GM18909 (cell line): Measurements from ENCODE around the gene VPS13A.

Source experiments
- ATAC-seq: cut with Tn5 transposase; IDR thresholded peaks from one replicate; pipeline ENCODE4 v1.9.1; 2021; ENCODE audit warnings: mild to moderate bottlenecking; ENCODE audit not compliant: unreplicated experiment, poor library complexity

Gene VPS13A

GRCh38 chr9:77177143-77177893 is at the start of gene VPS13A:
Gene VPS13A (plus strand): TSS chr9:77177534. CDS start chr9:77177705, 171 bp downstream.
- peak; percentile 83 for ATAC-seq

- no peak for ATAC-seq
Observed at GRCh38 chr9:77128125-77128789, 49.1 kb upstream of the VPS13A start.

DNA sequence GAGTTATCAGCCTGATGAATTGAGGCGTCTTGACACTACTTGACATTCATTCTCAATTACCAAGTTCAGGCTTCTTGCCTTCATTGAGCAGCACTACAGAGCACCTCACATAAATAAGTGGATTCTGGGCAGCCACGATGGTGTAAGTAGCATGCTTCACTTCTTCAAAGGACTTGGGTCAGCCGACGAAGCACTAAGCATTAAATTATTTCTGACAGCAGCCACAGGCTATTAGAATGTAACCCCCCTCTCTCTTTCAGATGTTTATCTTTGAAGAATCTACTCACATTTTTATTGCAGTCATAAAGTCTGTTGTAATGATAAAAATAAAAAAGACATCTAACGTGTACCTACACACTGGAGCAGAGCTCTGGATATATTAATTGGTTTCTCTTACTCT is 45.9 kb upstream of the VPS13A start:
- no peak for ATAC-seq

DNA sequence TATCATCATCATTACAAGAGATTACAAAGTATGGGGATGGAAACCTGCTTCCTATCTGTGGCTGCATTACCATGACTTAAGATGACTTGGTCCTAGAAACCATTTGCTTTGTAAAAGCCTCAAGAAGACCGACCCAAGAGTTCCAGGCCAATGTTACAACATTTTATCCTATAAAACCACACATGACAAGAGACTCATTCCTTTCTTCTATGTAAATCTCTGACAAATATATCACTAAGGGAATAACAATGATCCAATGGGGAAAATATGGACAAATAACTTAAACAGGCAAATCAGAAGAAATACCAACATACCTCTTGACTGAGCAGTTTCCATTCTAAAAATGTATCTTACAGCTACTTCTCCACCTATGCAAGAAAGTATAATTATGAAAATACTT is 44.3 kb upstream of the VPS13A start:
- no peak for ATAC-seq

GRCh38 chr9:77142366-77142765 is 35.0 kb upstream of the VPS13A start:
- no peak for ATAC-seq

DNA sequence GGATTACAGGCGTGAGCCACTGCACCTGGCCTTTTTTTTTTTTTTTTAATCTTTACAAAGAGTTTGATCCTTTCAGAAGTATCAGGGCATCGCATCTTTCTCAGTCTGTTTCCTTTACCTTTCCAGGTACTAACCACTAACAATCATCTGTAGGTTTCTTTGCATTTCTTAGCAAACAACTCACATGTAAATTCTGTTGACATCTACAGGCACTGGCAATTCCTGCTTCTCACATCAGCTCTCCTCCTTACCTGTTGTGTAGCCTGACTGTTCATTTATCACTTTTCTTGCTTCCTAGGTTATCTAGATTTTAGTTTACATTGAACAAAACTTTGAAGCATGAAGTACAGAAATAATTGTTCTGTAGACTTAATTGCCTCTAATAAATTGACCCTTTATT is 27.5 kb upstream of the VPS13A start:
- no peak for ATAC-seq

GRCh38 chr9:77152289-77152688 is 25.0 kb upstream of the VPS13A start:
- no peak for ATAC-seq

DNA sequence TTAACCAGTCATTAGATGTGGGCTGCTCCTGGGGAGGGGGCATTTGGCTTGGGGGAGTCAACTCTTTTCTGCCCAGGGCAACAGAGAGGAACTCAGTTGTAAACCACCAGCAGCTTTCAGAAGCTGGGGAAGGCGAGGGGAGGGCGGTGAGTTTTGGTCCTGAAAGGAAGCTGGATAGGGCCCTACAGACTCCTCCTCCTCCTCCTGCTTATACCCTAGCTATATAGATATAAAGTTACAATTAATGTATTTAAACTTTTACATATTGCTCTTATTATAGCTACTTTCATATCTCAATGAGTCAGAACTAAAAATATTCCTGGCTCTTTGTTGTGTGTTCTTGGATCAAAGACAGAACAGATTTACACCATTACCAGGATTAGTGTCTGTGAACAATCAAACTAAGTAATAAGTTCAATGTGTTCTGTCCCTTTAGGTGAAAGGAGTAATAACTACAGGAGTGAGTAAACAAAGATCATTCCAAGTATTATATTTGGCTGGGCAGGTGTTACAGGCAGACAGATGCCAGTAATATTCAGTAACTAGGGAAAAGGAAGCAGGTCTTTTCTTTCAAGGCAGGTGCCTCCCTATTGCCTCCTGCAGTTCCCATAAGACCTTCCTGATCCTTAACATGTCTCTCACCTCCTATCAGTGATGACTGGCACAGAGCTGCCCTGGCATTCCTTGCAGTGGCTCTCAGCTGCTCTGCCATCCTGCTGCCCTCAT is 20.5 kb upstream of the VPS13A start:
- no peak for ATAC-seq

GRCh38 chr9:77158772-77159513 is 18.4 kb upstream of the VPS13A start:
- no peak for ATAC-seq

- no peak for ATAC-seq
Observed at GRCh38 chr9:77161191-77161590, 16.1 kb upstream of the VPS13A start.

DNA sequence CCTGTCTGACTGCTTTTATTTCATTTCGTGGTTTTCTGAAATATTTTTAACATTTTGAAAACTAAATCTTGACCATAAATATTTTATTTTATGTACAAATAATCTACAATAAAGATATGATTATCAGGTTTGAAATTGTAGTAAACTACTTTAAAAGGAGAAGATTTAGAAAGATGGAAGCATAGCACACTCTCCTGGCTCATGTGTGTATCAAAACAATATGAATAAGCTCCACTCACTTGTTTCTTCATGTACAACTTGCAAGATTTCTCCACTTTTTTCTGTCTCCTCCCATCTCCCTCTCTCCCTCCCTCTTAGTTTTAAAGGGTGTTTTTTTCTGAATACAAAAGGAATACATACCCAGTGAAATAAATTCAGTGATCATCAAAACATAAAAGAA is 15.4 kb upstream of the VPS13A start:
- no peak for ATAC-seq

DNA sequence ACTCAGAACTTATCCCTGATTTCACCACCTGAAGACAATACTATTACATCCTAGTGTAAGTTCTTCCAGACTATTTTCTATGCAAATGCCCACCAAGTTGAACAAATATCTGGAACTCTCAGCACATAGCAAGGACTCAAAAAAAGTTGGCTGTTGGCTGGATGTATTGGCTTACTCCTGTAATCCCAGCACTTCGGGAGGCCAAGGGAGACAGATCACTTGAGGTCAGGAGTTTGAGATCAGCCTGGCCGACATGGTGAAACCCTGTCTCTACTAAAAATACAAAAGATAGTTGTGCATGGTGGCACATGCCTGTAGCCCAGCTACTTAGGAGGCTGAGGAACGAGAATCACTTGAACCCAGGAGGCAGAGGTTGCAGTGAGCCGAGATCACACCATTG is 15.0 kb upstream of the VPS13A start:
- no peak for ATAC-seq

- ATAC-seq = no peak
Observed at GRCh38 chr9:77163884-77164283, 13.4 kb upstream of the VPS13A start.

- no peak for ATAC-seq
Observed at GRCh38 chr9:77166193-77166592, 11.1 kb upstream of the VPS13A start.

DNA sequence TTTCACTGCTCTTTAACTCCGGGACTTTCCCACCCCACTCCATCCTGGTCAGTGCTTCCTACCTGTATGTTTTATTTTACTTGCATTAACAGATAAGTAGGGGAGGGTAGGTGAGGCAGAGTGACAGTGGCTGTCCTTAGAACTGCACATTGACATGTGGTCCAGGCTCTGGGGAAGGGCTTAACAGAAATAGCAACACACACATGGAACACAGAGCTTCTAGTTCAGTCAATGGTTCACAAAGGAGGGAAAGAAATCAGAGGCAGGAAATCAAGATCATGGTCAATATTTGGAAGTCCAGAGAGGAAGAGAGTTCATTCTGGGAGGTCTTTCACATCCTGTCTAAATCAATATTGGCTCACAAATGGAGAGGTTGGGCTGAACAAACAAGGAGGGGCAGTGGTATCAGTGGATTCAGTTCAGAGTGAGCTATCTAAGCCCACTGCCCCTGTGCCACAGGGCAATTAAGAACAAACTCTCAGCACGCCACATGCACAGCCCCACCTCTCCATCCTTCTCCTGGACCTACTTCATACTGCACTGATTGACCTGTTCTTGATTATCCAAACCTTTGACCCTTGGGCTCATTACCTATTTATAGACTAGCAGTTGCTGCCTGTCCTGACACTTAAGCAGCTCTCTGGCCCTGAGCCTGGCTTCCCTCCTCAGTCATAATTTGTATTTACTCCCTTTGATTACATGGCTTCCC is 6.2 kb upstream of the VPS13A start:
- no peak for ATAC-seq

GRCh38 chr9:77175151-77175550 is 2.2 kb upstream of the VPS13A start:
- ATAC-seq = no peak

DNA sequence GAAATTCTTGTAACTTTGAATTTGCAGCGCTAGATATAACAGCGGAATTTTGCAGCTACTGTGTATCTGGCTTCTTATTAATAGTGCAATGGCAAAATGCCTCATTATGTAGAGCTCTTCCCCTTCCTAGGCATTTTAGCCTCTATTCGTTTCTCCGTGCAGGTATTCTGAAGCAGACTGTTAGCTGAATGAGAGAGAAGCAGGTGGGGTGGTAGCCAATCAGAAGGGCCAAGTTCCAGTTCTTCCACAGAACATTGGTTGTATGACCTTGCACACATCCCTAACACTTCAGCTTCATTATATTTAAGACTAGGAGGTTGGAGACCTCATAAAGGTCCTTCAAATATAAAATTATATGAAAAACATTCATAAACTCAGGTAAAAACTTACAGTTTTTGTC is 1.2 kb upstream of the VPS13A start:
- ATAC-seq = no peak

DNA sequence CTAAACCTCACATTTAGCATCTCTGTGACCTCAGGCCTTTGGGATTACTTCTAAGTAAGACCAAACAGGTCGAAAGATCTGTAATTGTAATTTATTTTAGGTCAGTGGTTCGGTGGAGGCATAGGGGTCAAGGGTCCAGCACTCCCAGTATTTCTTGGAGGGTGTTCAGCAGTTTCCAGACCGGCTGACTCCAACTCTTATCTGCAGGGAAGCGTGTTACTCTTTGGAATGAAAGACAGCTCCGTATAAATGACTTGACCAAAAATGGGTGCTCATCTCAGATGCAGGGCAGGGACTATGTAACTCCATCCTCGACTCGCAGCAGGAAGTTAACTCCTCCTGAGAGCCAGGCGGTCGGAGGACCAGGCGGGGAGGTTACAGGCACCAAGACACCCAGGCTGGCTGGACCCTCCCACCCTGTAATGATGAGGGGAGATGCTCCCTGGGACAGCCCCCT is 620 bp upstream of the VPS13A start:
- no peak for ATAC-seq

DNA sequence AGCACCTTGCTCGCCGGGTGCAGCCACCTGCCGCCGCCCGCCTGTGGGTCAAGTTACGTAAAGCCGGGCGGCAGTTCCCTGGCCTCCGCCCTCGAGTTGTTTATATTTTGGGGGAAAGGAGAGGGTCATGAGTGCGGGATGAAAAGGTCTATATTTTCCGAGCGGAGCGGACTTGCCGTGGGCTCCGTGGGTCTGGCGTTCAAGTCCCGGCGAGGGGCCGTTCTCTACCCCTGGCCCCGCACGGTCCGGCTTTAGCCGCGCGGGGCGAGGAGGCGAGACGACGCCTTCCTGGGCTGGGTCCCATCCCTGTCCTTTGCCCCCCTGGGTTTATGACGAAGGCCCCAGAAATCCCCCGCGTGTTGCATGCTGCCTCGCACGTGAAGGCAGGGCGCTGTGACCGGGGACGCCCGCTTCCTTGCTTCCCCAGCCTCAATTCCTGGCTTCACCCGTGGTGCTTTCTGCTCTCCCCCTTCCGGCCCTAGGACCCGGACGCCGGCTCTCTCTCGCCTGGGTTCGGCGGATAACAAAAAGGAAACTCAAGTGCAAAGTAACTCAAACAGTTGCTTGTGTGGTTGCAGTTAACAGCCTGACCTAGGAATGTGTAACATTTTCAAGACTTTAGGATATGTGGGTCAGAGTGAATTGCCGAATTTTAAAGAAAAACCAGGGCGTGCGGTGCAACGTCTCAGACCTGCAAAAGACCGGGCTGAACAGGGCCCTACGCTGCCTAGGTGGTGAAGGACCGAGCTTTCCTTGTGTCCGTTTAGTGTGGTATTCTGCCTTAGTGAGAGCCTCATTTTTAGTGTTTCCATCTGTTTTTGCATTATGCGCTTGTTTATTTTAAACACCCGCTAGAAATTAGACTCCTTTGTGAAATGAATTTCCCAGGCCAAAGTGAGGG is 810 bp downstream of the VPS13A start:
- peak; percentile 21 for ATAC-seq
